ENCODE results near the gene TRPM7.

TRPM7 gene

DNA sequence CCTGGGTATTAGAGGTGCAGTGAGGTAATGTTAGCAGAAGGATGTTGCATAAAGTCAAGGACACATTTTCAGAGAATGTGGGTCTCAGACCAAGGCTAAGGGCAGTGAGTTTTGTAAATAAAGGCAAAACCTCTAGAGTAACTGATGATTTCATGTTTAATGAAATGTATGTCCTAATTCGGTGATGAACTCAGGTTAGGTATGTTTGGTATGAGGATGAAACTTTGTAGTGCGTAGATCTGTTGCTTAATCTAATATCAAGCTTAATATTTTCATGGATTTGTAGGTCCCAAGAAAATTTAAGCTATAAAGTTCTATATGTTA, 143.7 kb downstream of the TRPM7 start:
- DNase-seq (ENCODE audit: low spot score) = no peak
- TF ChIP-seq, protein P1, sequence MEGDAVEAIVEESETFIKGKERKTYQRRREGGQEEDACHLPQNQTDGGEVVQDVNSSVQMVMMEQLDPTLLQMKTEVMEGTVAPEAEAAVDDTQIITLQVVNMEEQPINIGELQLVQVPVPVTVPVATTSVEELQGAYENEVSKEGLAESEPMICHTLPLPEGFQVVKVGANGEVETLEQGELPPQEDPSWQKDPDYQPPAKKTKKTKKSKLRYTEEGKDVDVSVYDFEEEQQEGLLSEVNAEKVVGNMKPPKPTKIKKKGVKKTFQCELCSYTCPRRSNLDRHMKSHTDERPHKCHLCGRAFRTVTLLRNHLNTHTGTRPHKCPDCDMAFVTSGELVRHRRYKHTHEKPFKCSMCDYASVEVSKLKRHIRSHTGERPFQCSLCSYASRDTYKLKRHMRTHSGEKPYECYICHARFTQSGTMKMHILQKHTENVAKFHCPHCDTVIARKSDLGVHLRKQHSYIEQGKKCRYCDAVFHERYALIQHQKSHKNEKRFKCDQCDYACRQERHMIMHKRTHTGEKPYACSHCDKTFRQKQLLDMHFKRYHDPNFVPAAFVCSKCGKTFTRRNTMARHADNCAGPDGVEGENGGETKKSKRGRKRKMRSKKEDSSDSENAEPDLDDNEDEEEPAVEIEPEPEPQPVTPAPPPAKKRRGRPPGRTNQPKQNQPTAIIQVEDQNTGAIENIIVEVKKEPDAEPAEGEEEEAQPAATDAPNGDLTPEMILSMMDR (IDR thresholded peaks at IDR 0.05; ENCODE audit: extremely low read depth, missing control alignments) = no peak

DNA sequence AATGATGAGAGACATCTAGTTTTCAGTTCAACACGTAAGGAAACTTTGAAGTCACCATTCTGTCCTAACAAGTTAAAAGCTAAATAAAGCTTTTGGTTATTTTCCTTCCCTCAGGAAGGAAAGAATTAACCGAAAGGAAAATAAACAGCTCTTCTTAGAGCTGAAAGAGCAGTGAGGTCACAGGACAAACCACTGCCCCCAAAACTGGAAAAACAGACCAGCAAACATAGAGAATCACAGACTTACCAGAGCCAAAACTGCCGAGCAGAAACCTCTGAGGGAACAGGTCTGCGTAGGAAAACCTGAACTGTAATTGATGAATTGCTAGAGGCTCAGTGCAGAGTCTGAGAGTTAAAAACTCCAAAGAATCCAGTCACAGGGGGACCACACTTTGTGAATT, 154.8 kb downstream of the TRPM7 start:
- DNase-seq (ENCODE audit: low spot score) = no peak
- TF ChIP-seq, protein P1 (IDR thresholded peaks at IDR 0.05; ENCODE audit: extremely low read depth, missing control alignments) = no peak

DNA sequence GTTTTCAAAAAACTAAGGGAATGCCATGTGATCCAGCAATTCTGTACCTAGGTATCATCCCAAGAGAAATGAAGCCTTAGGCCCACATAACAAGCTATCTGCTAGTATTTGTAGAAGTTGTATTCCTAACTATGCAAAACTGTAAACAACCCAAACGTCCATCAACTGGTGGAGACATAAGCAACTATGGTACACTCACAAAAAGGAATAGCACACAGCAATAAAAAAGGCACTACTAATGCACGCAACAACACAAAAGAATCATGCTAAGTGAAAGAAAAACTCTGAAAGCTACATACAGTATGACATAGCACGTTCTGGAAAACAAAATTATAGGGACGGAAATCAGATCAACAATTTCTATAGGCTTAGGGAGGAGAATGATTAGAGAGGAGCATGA, 155.4 kb downstream of the TRPM7 start:
- TF ChIP-seq, protein P1 (IDR thresholded peaks at IDR 0.05; ENCODE audit: extremely low read depth, missing control alignments) = no peak
- no peak for DNase-seq (ENCODE audit: low spot score)

DNA sequence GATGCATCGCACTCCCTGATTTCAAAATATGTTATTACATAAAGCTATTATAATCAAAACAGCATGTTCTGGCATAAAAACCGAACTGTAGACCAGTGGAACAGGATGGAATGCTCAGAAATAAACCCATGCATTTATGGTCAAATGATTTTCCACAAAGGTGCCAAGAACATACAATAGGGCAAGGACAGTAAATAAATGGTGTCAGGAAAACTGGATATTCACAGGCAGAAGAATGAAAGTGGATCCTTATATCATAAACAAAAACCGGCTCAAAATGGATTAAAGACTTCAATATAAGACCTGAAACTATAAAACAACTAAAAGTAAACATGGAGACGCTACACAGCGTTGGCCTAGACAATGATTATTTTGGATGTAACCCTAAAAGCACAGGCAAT, 162.7 kb downstream of the TRPM7 start:
- TF ChIP-seq, protein P1 (IDR thresholded peaks at IDR 0.05; ENCODE audit: extremely low read depth, missing control alignments) = no peak
- no peak for DNase-seq (ENCODE audit: low spot score)

DNA sequence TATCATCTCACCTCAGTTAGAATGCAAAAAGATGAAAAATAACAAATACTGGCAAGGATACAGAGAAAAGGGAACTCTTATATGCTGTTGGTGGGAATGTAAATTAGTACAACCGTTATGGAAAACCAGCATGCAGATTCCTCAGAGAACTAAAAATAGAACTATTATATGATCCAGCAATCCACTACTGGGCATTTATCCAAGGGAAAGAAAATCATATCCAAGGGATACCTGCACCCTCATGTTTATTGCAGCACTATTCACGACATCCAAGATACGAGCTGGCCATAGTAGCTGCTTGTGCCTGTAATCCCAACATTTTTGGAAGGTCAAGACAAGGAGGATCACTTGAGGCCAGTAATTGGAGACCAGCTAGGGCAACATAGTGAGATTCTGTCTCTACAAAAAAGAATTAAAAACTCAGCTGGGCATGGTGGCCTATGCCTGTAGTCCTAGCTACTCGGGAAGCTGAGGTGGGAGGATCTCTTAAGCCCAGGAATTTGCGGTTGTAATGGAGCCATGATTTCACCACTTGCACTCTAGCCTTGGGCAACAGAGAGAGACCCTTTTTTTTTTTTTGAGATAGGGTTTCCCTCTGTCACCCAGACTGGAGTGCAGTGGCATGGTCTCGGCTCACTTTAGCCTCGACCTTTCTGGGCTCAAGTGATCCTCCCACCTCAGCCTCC, 166.7 kb downstream of the TRPM7 start:
- TF ChIP-seq, protein P1 (IDR thresholded peaks at IDR 0.05; ENCODE audit: extremely low read depth, missing control alignments) = no peak
- no peak for DNase-seq (ENCODE audit: low spot score)

DNA sequence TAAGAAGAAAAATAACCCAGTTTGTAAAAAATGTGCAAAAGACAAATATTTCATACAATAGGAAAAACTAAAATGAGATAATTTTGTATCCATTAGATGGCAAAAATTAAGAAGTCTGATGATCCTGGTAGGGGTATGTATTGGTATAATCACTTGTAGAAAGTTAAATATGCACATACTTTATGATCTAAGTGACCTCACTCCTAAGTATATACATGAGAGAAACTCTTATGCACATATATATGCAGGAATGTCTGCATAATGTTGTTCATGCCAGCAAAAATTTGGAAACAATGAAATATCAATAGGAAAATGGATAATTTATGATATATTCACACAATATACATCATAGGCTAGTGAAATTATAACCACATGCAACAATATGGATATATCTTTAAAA, 173.6 kb downstream of the TRPM7 start:
- TF ChIP-seq, protein P1 (IDR thresholded peaks at IDR 0.05; ENCODE audit: extremely low read depth, missing control alignments) = no peak
- DNase-seq (ENCODE audit: low spot score) = no peak

Data from GM20000 (cell line).